Measurements from ENCODE around the gene PLBD2.
A peak's percentile ranks its signal among the peaks of the same experiment; 100 is the strongest.

PLBD2 gene

DNA sequence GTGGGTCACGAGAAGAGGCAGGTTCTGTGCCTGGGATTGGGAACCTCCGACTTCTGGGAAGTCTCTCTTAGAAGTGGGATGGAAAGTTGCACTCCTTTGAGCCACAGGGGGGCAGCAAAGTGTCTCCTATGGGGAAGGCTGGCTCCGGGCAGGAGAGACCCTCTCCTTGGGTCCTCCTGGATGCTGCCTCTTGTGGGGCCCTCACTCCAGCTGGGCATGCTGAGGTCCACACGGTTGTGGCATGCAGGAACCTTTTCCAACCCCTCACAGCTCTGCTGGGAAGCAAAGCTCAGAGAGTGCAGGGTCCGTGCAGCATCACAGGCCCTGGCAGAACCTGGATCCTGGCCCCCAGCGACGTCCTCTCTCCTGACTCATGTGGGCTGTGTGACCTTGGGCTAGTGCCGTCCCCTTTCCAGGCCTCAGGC is 81.2 kb downstream of the PLBD2 start:
- H4K20me1 ChIP-seq (ENCODE audit: insufficient read depth, low read length, poor library complexity, severe bottlenecking) = no peaks in the 10 kb centered on the region
- no peaks in the 10 kb centered on the region for H3F3A ChIP-seq (ENCODE audit: low read depth)
- no peaks in the 10 kb centered on the region for H3K9me3 ChIP-seq (ENCODE audit: insufficient read depth, low read depth, low read length)
- H3K27me3 ChIP-seq (ENCODE audit: insufficient read depth, low read length, poor library complexity, severe bottlenecking) = no peaks in the 10 kb centered on the region
- H3K79me2 ChIP-seq (ENCODE audit: insufficient read depth, low read length) = no peaks in the 10 kb centered on the region
- H3K9ac ChIP-seq (ENCODE audit: low read depth, low read length, poor library complexity, severe bottlenecking) = no peak overlapping the region
- H3K9me2 ChIP-seq (replicated peaks; ENCODE audit: low read depth, low read length) = no peaks in the 10 kb centered on the region
- TF ChIP-seq, protein P1, sequence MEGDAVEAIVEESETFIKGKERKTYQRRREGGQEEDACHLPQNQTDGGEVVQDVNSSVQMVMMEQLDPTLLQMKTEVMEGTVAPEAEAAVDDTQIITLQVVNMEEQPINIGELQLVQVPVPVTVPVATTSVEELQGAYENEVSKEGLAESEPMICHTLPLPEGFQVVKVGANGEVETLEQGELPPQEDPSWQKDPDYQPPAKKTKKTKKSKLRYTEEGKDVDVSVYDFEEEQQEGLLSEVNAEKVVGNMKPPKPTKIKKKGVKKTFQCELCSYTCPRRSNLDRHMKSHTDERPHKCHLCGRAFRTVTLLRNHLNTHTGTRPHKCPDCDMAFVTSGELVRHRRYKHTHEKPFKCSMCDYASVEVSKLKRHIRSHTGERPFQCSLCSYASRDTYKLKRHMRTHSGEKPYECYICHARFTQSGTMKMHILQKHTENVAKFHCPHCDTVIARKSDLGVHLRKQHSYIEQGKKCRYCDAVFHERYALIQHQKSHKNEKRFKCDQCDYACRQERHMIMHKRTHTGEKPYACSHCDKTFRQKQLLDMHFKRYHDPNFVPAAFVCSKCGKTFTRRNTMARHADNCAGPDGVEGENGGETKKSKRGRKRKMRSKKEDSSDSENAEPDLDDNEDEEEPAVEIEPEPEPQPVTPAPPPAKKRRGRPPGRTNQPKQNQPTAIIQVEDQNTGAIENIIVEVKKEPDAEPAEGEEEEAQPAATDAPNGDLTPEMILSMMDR (conservative IDR thresholded peaks at IDR 0.05; ENCODE audit: low read length) = peak; percentile 80
- TF ChIP-seq EZH2phosphoT487 (IDR thresholded peaks at IDR 0.05; ENCODE audit: borderline replicate concordance) = no peak
- H3K4me3 ChIP-seq (ENCODE audit: low read length, poor library complexity, severe bottlenecking) = no peak overlapping the region
- no peak overlapping the region for H3K4me2 ChIP-seq (ENCODE audit: low read depth, low read length, poor library complexity, severe bottlenecking)
- no peaks in the 10 kb centered on the region for H3K36me3 ChIP-seq (ENCODE audit: insufficient read depth, low read length)
- no peak overlapping the region for H2AFZ ChIP-seq (ENCODE audit: low read length)
- no peaks in the 10 kb centered on the region for H3K4me1 ChIP-seq (ENCODE audit: insufficient read depth, low read length, poor library complexity, severe bottlenecking)

DNA sequence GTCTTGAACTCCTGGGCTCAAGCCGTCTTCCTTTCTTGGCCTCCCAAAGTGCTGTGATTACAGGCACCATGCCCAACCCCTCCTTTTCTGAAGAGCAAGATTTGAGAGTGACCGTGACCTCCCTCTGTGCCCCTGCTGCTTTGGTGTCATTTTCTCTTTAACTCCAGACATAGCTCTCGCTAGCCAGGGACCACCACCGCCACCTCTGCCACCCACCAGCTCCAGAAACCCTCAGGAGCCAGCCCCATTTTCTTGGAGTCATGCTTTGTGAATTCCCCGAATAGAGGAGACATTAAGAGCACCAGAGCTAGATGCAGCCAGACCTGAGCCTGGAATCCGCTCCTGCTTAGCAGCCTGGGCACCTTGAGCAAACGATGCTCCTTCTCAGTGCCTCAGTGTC is 81.9 kb downstream of the PLBD2 start:
- Histone ChIP-seq H4K20me1 (ENCODE audit: insufficient read depth, low read length, poor library complexity, severe bottlenecking) (no peaks in the 10 kb centered on the region), H3K4me2 (ENCODE audit: low read depth, low read length, poor library complexity, severe bottlenecking) (no peak overlapping the region), H3K9me3 (ENCODE audit: insufficient read depth, low read depth, low read length) (no peaks in the 10 kb centered on the region), H3K4me1 (ENCODE audit: insufficient read depth, low read length, poor library complexity, severe bottlenecking) (no peaks in the 10 kb centered on the region), H3K36me3 (ENCODE audit: insufficient read depth, low read length) (no peaks in the 10 kb centered on the region), H3F3A (ENCODE audit: low read depth) (no peaks in the 10 kb centered on the region), H3K4me3 (ENCODE audit: low read length, poor library complexity, severe bottlenecking) (no peak overlapping the region), H2AFZ (ENCODE audit: low read length) (no peak overlapping the region), H3K79me2 (ENCODE audit: insufficient read depth, low read length) (no peaks in the 10 kb centered on the region), H3K9me2 (replicated peaks; ENCODE audit: low read depth, low read length) (no peaks in the 10 kb centered on the region), H3K9ac (ENCODE audit: low read depth, low read length, poor library complexity, severe bottlenecking) (no peak overlapping the region), H3K27me3 (ENCODE audit: insufficient read depth, low read length, poor library complexity, severe bottlenecking) (no peaks in the 10 kb centered on the region)
- TF ChIP-seq, protein P1 (conservative IDR thresholded peaks at IDR 0.05; ENCODE audit: low read length) = no peak
- no peak for TF ChIP-seq EZH2phosphoT487 (IDR thresholded peaks at IDR 0.05; ENCODE audit: borderline replicate concordance)

Data from Loucy (cell line).